ENCODE results near the gene RPS6KA4.
"Not testable (repeated sequence)": the region's sequence is repeated elsewhere in the genome, so short reads cannot be mapped to it uniquely, and the experiment has no call there.

GRCh38 chr11:64418233-64418632, 59.3 kb downstream of the RPS6KA4 start:
- not testable (repeated sequence) for TF ChIP-seq CTCF (optimal IDR thresholded peaks at IDR 0.05 in 1 of 3, IDR thresholded peaks at IDR 0.05 in 1 of 3, conservative IDR thresholded peaks at IDR 0.05 in 1 of 3; ENCODE audit: extremely low read depth in 1 of 3, insufficient read depth in 2 of 3, low read length in 3 of 3); EZH2 (IDR thresholded peaks at IDR 0.05; ENCODE audit: low read length)
